HUES64 (cell line): ENCODE measurements around the gene PSMA7.

Experiments used
- H3K27ac ChIP-seq: 2 replicates; pipeline ENCODE4 v1.7.0; 2013; ENCODE audit warnings: low read depth, low read length, inconsistent platforms
- H3K27me3 ChIP-seq: 2 replicates; pipeline ENCODE4 v1.6.1; 2013; ENCODE audit warnings: mild to moderate bottlenecking, low read length; ENCODE audit not compliant: insufficient read depth
- H3K36me3 ChIP-seq: 2 replicates; pipeline ENCODE4 v1.6.1; 2013; ENCODE audit warnings: mild to moderate bottlenecking, low read length; ENCODE audit not compliant: insufficient read depth
- H3K4me1 ChIP-seq: 2 replicates; pipeline ENCODE4 v1.6.1; 2013; ENCODE audit warnings: mild to moderate bottlenecking, low read length, moderate library complexity; ENCODE audit not compliant: insufficient read depth
- H3K4me3 ChIP-seq: 2 replicates; pipeline ENCODE4 v1.5.1; 2013; ENCODE audit warnings: mild to moderate bottlenecking, low read length, moderate library complexity
- H3K9ac ChIP-seq: 2 replicates; pipeline ENCODE4 v1.6.1; 2013; ENCODE audit warnings: mild to moderate bottlenecking, low read depth, low read length
- H3K9me3 ChIP-seq: 2 replicates; pipeline ENCODE4 v1.6.1; 2013; ENCODE audit warnings: low read depth, low read length; ENCODE audit not compliant: insufficient read depth
- WGBS: fragments of 150-250, 120-280 bp; methylation state at CpG from one replicate; pipeline ENCODE4 v1.1.7; 2013; ENCODE audit warnings: missing lambda C conversion rate; 5-methylcytosine and 5-hydroxymethylcytosine counted together

The PSMA7 gene

DNA sequence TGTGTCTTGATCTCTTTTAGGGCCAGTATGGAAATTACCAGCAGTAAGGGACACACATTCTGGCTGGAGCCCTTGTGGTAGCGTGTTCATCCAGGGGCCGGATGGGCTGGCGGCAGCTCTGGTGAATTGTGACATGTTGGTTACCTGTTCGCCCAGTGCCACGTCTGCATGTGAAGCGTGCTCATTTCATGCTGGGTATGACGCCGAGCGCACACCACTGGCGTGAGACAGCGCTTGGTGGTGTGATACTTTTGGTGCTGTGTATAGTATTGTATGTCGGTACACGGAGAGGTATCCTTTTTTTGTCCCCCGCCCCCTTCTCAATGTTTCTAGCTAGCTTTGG is 35.9 kb upstream of the PSMA7 start:
- H3K27me3 ChIP-seq: no peaks in the 10 kb centered on the region
- H3K9me3 ChIP-seq: no peaks in the 10 kb centered on the region
- no peak overlapping the region for H3K4me3 ChIP-seq
- peaks cover 51% of the 10 kb centered on the region for H3K36me3 ChIP-seq
- no peak overlapping the region for H3K9ac ChIP-seq
- peaks cover 10% of the 10 kb centered on the region for H3K4me1 ChIP-seq
- 98% methylated on average over 14 of the region's 14 CpGs for WGBS
- no peak overlapping the region for H3K27ac ChIP-seq

DNA sequence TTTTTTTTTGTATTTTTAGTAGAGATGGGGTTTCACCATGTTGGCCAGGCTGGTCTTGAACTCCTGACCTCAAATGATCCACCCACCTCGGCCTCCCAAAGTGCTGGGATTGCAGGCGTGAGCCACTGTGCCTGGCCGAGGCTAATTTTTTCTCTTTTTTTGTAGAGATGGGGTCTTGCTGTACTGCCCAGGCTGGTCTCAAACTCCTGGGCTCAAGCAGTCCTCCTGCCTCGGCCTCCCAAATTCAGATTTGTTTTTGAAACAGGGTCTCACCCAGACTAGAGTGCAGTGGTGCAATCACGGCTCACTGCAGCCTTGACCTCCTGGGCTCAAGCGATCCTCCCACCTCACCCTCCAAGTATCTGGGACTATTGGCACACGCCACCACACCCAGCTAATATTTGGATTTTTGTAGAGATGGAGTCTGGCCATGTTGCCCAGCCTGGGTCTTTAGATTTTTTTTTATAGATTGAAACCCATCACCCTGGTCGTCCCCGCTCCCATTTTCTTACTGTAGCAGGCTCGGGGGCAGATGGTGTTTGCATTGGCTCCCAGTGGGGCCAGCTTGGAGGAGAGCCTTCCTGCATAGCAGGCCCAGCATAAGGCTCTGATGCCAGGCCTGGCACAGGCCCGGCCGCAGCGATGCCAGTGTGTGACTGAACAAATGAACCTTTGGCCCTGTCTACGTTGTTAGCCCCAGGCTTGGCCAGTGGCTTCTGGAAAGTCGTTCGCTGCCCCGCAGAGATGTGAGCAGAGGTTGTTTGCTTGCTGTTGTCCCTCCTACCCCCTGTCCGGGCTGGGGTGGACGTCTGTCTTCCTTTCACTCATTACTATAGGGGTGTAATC is 35.3 kb upstream of the PSMA7 start:
- WGBS: 93% methylated on average over 18 of the region's 19 CpGs
- Histone ChIP-seq H3K9ac (no peak overlapping the region), H3K36me3 (peaks cover 53% of the 10 kb centered on the region)

DNA sequence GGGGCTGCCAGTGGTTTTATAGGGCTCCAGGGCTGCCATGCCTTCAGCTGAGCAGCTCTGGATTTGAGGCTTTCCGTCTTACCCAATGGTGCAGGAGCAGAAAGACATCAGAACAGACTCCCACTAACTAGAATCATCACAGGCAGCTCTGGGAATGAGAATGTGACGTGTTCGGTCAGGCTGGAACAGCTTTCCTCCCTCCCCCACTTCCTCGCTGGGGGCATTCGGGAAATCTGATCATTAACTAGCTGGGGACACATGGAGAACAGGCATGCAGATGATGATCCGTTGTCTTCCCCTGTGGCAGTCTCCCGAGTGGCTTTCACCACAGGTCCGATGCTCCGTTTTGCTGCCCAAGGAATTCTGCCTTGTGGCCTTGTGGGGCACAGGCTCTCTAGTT is 34.1 kb upstream of the PSMA7 start:
- Histone ChIP-seq H3K4me3 (no peak overlapping the region), H3K27me3 (no peaks in the 10 kb centered on the region), H3K27ac (no peak overlapping the region), H3K9me3 (no peaks in the 10 kb centered on the region), H3K4me1 (peaks cover 7% of the 10 kb centered on the region), H3K36me3 (peaks cover 60% of the 10 kb centered on the region), H3K9ac (no peak overlapping the region)
- WGBS: 96% methylated on average over 9 of the region's 9 CpGs

More for the DNA sequence above, 35.3 kb upstream of the PSMA7 start:
- Histone ChIP-seq H3K27ac (no peak overlapping the region), H3K27me3 (no peaks in the 10 kb centered on the region), H3K9me3 (no peaks in the 10 kb centered on the region), H3K4me3 (no peak overlapping the region), H3K4me1 (peaks cover 7% of the 10 kb centered on the region)

DNA sequence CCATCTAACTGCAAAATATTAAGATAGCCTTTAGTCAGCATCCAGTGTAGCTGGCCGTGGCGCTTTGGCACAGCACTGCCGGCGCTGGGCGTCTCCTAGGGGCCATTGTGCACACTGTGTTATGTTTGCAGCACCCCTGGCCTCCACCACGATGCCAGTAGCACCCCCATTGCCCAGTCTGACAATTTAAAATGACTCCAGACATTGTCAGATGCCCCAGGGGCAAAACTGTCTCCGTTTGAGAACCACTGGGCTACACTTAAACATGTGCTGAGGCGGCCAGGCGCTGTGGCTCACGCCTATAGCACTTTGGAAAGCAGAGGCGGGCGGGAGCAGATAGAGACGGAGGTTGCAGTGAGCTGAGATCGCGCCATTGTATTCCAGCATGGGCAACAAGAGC is 33.7 kb upstream of the PSMA7 start:
- H3K27me3 ChIP-seq: no peaks in the 10 kb centered on the region
- H3K9me3 ChIP-seq: no peaks in the 10 kb centered on the region
- no peak overlapping the region for H3K27ac ChIP-seq
- no peak overlapping the region for H3K9ac ChIP-seq
- H3K4me3 ChIP-seq: no peak overlapping the region
- WGBS: 95% methylated on average over 15 of the region's 15 CpGs
- H3K36me3 ChIP-seq: peaks cover 62% of the 10 kb centered on the region
- peaks cover 4% of the 10 kb centered on the region for H3K4me1 ChIP-seq

DNA sequence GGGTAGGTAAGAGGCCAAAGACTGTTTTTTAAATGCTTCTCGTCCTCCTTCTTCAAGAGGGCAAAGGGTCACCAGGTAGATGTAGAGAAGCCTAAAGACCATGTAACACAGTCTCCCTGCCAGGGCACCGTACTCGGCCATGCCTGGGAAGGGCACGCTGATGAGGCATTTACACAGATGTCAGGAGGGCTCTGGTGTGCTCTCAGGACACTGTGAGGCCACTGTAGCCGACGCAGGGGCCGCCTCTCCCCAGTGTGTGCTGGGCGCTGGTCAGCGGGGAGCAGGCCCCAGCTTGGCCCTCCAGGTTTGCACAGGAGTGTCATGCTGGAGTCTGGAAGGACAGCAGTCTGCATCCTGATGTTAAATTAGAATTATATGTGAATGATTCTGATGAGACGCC is 32.5 kb upstream of the PSMA7 start:
- Histone ChIP-seq H3K4me3 (no peak overlapping the region), H3K9me3 (no peaks in the 10 kb centered on the region), H3K9ac (no peak overlapping the region), H3K27ac (no peak overlapping the region), H3K27me3 (no peaks in the 10 kb centered on the region), H3K4me1 (no peaks in the 10 kb centered on the region), H3K36me3 (peaks cover 56% of the 10 kb centered on the region)
- WGBS: 95% methylated on average over 9 of the region's 10 CpGs

DNA sequence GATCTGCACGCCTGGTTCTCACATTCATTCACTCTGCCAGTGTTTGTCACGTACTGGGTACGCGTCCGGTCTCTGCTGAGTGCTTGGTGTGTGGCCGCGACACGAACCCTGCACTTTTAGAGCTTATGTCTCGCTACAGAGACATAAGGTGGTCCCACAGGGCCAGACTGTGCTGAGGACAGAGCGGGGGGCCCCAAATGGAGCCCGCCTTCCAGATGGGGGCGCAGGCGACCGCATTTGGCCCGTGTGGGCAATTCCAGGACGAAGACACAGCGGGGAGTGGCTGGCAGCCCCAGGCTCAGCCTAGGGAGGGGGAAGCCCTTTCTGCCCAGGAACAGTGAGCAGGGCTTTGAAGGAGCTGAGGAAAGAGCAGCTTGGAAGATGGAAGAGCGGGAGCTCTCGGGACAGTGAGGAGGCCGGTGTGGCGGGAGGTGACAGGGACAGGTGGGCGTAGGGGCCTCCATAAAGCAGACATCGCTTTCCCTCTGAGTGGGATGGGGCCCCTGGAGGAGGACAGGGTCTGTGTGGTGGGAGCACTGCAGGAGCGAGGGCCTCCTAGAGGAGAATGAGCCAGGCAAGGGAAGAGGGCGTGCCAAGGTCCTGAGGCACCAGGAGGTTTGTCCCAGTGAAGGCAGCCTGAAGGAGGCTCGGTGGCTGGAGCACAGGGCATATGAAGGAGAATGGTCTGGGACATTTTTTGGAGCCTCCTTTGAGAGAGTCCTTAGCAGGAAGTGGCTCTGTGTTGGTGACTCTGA is 31.9 kb upstream of the PSMA7 start:
- WGBS: 94% methylated on average over 26 of the region's 26 CpGs
- no peak overlapping the region for H3K9ac ChIP-seq
- H3K9me3 ChIP-seq: no peaks in the 10 kb centered on the region
- no peaks in the 10 kb centered on the region for H3K27me3 ChIP-seq
- no peaks in the 10 kb centered on the region for H3K4me1 ChIP-seq
- no peak overlapping the region for H3K4me3 ChIP-seq
- H3K27ac ChIP-seq: no peak overlapping the region
- peaks cover 52% of the 10 kb centered on the region for H3K36me3 ChIP-seq

DNA sequence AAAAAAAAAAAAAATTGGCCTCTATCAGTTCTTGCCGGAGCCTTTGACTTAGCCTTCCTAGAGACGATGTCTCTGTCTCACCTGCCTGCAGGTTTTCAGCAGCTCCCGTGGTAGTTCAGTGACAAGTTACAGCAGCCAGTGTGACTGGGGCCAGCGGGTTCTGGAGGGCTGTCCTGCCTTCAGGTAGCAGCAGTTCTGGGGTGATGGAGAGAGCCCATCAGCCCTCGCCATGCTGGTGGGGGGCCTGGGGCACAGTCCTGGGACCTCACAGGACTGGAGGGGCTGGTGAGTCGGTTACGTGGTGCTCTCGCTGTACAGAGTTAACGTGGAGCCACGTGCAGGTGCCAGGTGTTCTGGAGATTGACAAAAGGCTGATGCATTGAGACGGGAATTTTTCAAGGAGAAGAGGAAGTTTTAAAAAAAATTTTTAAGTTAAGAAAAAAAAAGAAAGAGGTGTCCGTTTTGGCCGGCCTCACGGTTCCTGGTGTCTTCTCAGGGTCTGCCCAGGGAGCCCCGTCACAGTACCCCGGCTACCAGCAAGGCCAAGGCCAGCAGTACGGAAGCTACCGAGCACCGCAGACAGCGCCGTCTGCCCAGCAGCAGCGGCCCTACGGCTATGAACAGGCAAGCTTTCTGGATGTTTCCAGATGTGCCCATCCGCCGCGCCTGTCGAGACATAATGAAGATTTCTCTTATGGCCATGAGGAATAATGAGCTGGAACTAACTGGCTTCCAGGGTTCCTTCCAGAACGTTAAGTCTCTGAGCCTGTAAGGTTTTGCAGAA is 31.0 kb upstream of the PSMA7 start:
- H3K27me3 ChIP-seq: no peaks in the 10 kb centered on the region

DNA sequence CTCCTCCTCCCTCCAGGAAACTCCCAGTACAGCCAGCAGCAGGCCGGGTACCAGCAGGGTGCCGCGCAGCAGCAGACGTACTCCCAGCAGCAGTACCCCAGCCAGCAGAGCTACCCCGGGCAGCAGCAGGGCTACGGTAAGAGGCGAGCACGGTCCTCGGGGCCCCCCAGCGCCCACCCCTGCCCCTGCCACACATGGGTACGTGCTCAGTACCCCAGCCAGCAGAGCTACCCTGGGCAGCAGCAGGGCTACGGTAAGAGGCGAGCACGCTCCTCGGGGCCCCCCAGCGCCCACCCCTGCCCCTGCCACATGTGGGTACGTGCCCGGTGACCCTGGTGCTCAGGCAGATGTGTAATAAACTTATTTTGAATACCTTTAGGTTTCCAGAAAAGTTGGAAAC is 29.5 kb upstream of the PSMA7 start:
- Histone ChIP-seq H3K27me3 (no peaks in the 10 kb centered on the region), H3K9ac (no peak overlapping the region), H3K4me1 (no peaks in the 10 kb centered on the region), H3K9me3 (no peaks in the 10 kb centered on the region), H3K4me3 (no peak overlapping the region), H3K27ac (no peak overlapping the region), H3K36me3 (peaks cover 57% of the 10 kb centered on the region)
- 95% methylated on average over 18 of the region's 18 CpGs for WGBS

More for the DNA sequence above, 31.0 kb upstream of the PSMA7 start:
- Histone ChIP-seq H3K27ac (no peak overlapping the region), H3K4me1 (no peaks in the 10 kb centered on the region), H3K9ac (no peak overlapping the region), H3K4me3 (no peak overlapping the region), H3K36me3 (peaks cover 51% of the 10 kb centered on the region), H3K9me3 (no peaks in the 10 kb centered on the region)
- WGBS: 95% methylated on average over 28 of the region's 28 CpGs

DNA sequence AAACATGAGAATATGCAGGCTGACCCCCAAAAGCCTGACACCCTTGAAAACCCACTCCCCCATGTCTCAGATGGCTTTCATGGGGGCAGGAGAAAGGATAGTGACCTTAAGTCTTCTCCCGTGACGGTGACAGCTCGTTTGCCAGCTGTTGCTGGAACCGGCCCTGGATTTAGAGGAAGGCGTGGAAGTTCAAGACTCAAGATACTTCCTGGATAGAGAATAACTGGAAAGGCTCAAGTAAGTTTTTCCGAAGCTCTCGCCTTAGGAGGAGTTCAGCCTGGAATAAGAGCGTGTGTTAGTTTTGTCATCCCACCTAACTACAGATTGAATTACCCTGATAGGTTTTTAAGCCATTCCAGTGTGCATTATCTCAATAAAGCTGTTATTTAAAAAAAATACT is 28.1 kb upstream of the PSMA7 start:
- Histone ChIP-seq H3K9ac (no peak overlapping the region), H3K36me3 (peaks cover 57% of the 10 kb centered on the region), H3K27ac (no peak overlapping the region), H3K4me3 (no peak overlapping the region), H3K27me3 (no peaks in the 10 kb centered on the region), H3K9me3 (no peaks in the 10 kb centered on the region), H3K4me1 (no peaks in the 10 kb centered on the region)
- WGBS: 92% methylated on average over 8 of the region's 8 CpGs

DNA sequence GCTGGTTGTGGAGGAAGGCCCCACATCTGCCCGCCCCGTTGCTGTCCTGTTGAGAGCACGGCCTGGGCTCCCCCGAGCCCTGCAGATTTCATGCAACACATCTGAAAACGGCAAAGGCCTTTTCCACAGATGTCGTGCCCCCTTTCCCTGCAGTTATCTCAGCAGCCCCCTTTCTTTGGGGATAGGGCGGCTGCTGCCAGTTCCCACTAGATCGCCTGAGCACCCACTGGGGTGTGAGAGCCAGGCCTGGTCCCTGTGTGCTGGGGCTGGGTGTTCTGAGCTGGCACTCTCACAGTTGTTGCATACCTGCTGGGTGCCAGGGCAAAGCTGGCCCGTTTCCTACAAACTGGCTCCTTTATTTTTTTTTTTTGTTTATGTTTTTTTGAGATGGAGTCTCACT is 27.3 kb upstream of the PSMA7 start:
- Histone ChIP-seq H3K9ac (no peak overlapping the region), H3K4me3 (no peak overlapping the region), H3K4me1 (no peaks in the 10 kb centered on the region), H3K27me3 (no peaks in the 10 kb centered on the region), H3K36me3 (peaks cover 57% of the 10 kb centered on the region), H3K27ac (no peak overlapping the region), H3K9me3 (no peaks in the 10 kb centered on the region)
- 94% methylated on average over 9 of the region's 9 CpGs for WGBS

DNA sequence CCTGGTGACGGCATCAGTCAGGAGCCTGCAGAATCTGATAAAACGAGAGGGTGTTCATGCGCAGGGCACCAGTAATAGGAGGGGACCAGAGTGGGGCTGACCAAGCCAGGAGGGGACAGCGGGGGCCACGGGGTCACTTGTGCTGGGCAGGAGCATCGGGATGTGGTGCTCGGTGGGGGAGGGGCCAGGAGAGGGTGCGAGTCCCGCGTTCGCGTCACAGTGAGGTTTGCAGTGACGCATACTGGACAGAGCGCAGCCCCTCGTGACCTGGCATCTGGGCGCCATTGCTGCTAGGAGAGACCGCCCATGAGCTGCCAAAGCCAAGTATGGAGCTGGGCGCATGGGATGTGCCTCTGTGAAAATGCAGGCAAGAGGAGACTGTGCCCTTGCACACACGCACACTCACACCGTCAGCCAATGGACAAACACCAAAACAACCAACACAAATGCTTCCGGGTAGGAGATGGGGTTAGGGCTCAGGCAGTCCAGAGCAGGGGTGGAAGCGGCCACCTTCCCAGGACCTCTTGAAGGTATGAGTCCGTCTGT is 25.8 kb upstream of the PSMA7 start:
- Histone ChIP-seq H3K9ac (no peak overlapping the region), H3K4me1 (no peaks in the 10 kb centered on the region), H3K27me3 (no peaks in the 10 kb centered on the region), H3K27ac (no peak overlapping the region), H3K4me3 (no peak overlapping the region), H3K36me3 (peaks cover 58% of the 10 kb centered on the region), H3K9me3 (no peaks in the 10 kb centered on the region)
- WGBS: 96% methylated on average over 23 of the region's 23 CpGs
